Caco-2 (cell line): ENCODE data around the gene SOD3. TPM values are rescaled to one million over a fixed set of nuclear protein-coding genes. Genes with fewer than 3 reads are reported as not detected.

Experiments used
- BruUV-seq: library from RNA; stranded (reverse); fragments of 400-500 nt; replicated peaks from 2 replicates; lab custom pipeline; 2021; lab: Mats Ljungman, UMichigan
- CTCF ChIA-PET: fragments of 300-600 bp; sonication (Branson Sonifier 250); formaldehyde crosslinking; loops from one replicate; lab custom pipeline; 2022; ENCODE audit warnings: antibody characterized with exemption; lab: Charles Lee
- POLR2A ChIA-PET: fragments of 300-600 bp; sonication (Branson Sonifier 250); formaldehyde crosslinking; loops from one replicate; lab custom pipeline; 2022; ENCODE audit warnings: antibody characterized with exemption; lab: Charles Lee
- DNase-seq, 2 experiments: peaks; one replicate each; pipeline versions ENCODE4 v3.0.0 to v3.0.0-alpha.2; 2020 to 2022
- H3K27me3 ChIP-seq: replicated peaks from 2 replicates; pipeline ENCODE4 v1.6.0; 2011; ENCODE audit warnings: low read length; ENCODE audit not compliant: control insufficient read depth, insufficient read depth
- H3K36me3 ChIP-seq: 2 replicates; pipeline ENCODE4 v1.5.1; 2011; ENCODE audit warnings: low read length; ENCODE audit not compliant: control insufficient read depth, insufficient read depth
- H3K4me1 ChIP-seq: fragments of 250-450 bp; sonication (Bioruptor Pico); 2 replicates; pipeline ENCODE4 v1.5.1; 2020; ENCODE audit warnings: mild to moderate bottlenecking
- H3K4me3 ChIP-seq: 2 replicates; pipeline ENCODE4 v1.5.1; 2011; ENCODE audit warnings: low read depth, mild to moderate bottlenecking, control low read depth, low read length
- H3K9me3 ChIP-seq: fragments of 250-450 bp; sonication (Bioruptor Pico); 2 replicates; pipeline ENCODE4 v1.5.1; 2020; ENCODE audit warnings: mild to moderate bottlenecking, moderate library complexity
- H3K27ac Mint-ChIP-seq: one replicate; pipeline ENCODE4 v1.8.0; 2022; ENCODE audit warnings: mixed read lengths; ENCODE audit not compliant: unreplicated experiment
- H3K27me3 Mint-ChIP-seq: one replicate; pipeline ENCODE4 v1.8.0; 2022; ENCODE audit warnings: mixed read lengths; ENCODE audit not compliant: insufficient read depth, unreplicated experiment
- H3K36me3 Mint-ChIP-seq: one replicate; pipeline ENCODE4 v1.8.0; 2022; ENCODE audit warnings: mild to moderate bottlenecking, mixed read lengths; ENCODE audit not compliant: insufficient read depth, unreplicated experiment
- H3K4me1 Mint-ChIP-seq: one replicate; pipeline ENCODE4 v1.8.0; 2022; ENCODE audit warnings: low read depth, mixed read lengths; ENCODE audit not compliant: unreplicated experiment
- H3K4me3 Mint-ChIP-seq: one replicate; pipeline ENCODE4 v1.8.0; 2022; ENCODE audit warnings: mild to moderate bottlenecking, moderate library complexity, mixed read lengths; ENCODE audit not compliant: unreplicated experiment
- H3K9me3 Mint-ChIP-seq: one replicate; pipeline ENCODE4 v1.8.0; 2022; ENCODE audit warnings: mixed read lengths; ENCODE audit not compliant: unreplicated experiment
- intact Hi-C: fragments of 100-400 bp; cut with micrococcal nuclease; formaldehyde crosslinking; loops from one replicate; pipeline ENCODE4 v1.10.0; 2022; ENCODE audit not compliant: unreplicated experiment
- total RNA-seq: library from RNA; stranded (reverse); gene quantifications from 2 replicates; pipeline ENCODE4 v1.2.3, GENCODE V29; 2022
- TF ChIP-seq, protein P1 (sequence below), 2 experiments: fragments of 200-600 bp in 1 of 2; IDR thresholded peaks; 1 replicate in 1 of 2; 2 replicates in 1 of 2; pipeline versions ENCODE4 v1.5.1 to v1.8.0; 2011 to 2022; ENCODE audit warnings: antibody characterized with exemption in 1 of 2, control low read depth in 1 of 2, inconsistent platforms in 1 of 2, low read depth in 1 of 2, low read length in 1 of 2, mild to moderate bottlenecking in 1 of 2, moderate library complexity in 1 of 2; ENCODE audit not compliant: insufficient read depth in 1 of 2, severe bottlenecking in 1 of 2, unreplicated experiment in 1 of 2

Gene SOD3
- total RNA-seq, 1 experiment from 2014 or later = 6.6 TPM

GRCh38 chr4:24849756-24850155, 54.4 kb downstream of the SOD3 start:
- no peak for DNase-seq
- no peaks in the 10 kb centered on the region for H3K27me3 ChIP-seq
- Mint-ChIP-seq H3K9me3 (no peaks in the 10 kb centered on the region), H3K36me3 (no peaks in the 10 kb centered on the region), H3K27ac (no peak overlapping the region), H3K4me3 (no peak overlapping the region), H3K27me3 (peaks cover 20% of the 10 kb centered on the region), H3K4me1 (no peaks in the 10 kb centered on the region)
- no peaks in the 10 kb centered on the region for H3K9me3 ChIP-seq
- ChIA-PET CTCF (no interaction called here), POLR2A (no interaction called here)
- H3K36me3 ChIP-seq = no peaks in the 10 kb centered on the region
- H3K4me3 ChIP-seq = no peak overlapping the region
- intact Hi-C loops = no loop called here
- BruUV-seq = no TSS peak
- H3K4me1 ChIP-seq = no peaks in the 10 kb centered on the region
- TF ChIP-seq, protein P1, sequence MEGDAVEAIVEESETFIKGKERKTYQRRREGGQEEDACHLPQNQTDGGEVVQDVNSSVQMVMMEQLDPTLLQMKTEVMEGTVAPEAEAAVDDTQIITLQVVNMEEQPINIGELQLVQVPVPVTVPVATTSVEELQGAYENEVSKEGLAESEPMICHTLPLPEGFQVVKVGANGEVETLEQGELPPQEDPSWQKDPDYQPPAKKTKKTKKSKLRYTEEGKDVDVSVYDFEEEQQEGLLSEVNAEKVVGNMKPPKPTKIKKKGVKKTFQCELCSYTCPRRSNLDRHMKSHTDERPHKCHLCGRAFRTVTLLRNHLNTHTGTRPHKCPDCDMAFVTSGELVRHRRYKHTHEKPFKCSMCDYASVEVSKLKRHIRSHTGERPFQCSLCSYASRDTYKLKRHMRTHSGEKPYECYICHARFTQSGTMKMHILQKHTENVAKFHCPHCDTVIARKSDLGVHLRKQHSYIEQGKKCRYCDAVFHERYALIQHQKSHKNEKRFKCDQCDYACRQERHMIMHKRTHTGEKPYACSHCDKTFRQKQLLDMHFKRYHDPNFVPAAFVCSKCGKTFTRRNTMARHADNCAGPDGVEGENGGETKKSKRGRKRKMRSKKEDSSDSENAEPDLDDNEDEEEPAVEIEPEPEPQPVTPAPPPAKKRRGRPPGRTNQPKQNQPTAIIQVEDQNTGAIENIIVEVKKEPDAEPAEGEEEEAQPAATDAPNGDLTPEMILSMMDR (IDR thresholded peaks at IDR 0.05; ENCODE audit: insufficient read depth in 1 of 2, low read depth in 1 of 2, low read length in 1 of 2, severe bottlenecking in 1 of 2, unreplicated experiment in 1 of 2) = no peak

Other genes with a start within 250 kb of the SOD3 start
- gene DHX15, start 211.0 kb upstream of the SOD3 start, total RNA-seq = 154 and 155 TPM in 2 replicates
- gene CCDC149, start 117.5 kb downstream of the SOD3 start, total RNA-seq = 0.95 and 1.7 TPM in 2 replicates
- gene LGI2, start 235.4 kb downstream of the SOD3 start, total RNA-seq = 7.5 and 8.3 TPM in 2 replicates